ENCODE data around the gene RPGRIP1.

DNA sequence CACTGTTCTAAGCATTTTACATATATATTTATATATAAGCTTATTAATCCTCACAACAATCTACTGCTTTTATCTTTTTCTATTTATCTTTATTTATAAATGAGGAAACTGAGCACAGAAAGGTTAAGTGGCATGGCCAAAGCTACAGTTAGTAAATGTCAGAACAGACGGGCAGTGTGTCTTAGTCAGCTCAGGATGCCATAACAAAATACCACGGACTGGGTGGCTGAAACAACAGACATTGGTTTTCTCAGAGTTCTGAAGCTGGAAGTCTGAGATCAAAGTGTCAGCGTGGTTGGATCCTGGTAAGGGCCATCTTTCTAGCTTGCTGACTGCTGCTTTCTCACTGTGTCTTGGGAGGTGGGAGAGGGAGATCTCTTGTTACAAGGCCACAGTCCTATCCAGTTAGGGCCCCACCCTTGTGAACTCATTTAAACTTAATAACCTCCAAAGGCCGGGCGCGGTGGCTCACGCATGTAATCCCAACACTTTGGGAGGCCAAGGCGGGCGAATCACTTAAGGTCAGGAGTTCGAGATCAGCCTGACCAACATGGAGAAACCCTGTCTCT, 19.8 kb downstream of the RPGRIP1 start:
- TF ChIP-seq, protein P1, sequence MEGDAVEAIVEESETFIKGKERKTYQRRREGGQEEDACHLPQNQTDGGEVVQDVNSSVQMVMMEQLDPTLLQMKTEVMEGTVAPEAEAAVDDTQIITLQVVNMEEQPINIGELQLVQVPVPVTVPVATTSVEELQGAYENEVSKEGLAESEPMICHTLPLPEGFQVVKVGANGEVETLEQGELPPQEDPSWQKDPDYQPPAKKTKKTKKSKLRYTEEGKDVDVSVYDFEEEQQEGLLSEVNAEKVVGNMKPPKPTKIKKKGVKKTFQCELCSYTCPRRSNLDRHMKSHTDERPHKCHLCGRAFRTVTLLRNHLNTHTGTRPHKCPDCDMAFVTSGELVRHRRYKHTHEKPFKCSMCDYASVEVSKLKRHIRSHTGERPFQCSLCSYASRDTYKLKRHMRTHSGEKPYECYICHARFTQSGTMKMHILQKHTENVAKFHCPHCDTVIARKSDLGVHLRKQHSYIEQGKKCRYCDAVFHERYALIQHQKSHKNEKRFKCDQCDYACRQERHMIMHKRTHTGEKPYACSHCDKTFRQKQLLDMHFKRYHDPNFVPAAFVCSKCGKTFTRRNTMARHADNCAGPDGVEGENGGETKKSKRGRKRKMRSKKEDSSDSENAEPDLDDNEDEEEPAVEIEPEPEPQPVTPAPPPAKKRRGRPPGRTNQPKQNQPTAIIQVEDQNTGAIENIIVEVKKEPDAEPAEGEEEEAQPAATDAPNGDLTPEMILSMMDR (conservative IDR thresholded peaks at IDR 0.05; ENCODE audit: low read depth, low read length): no peak
- no peak for TF ChIP-seq BHLHE40 (IDR thresholded peaks at IDR 0.05; ENCODE audit: low read depth, low read length)
- TF ChIP-seq MAZ (IDR thresholded peaks at IDR 0.05; ENCODE audit: borderline replicate concordance, low read depth, low read length): no peak
- no peak for TF ChIP-seq SMC3 (IDR thresholded peaks at IDR 0.05; ENCODE audit: low read depth, low read length)
- no peak for TF ChIP-seq RAD21 (IDR thresholded peaks at IDR 0.05; ENCODE audit: low read length)
- TF ChIP-seq POLR2A (IDR thresholded peaks at IDR 0.05; ENCODE audit: low read depth, low read length): no peak
- no peak for TF ChIP-seq MAFK (IDR thresholded peaks at IDR 0.05; ENCODE audit: low read depth, low read length)
- no peak for TF ChIP-seq RFX5 (IDR thresholded peaks at IDR 0.05; ENCODE audit: low read depth, low read length)

All from IMR-90 (cell line).